Measurements from ENCODE around the gene SLC6A3.

The SLC6A3 gene

DNA sequence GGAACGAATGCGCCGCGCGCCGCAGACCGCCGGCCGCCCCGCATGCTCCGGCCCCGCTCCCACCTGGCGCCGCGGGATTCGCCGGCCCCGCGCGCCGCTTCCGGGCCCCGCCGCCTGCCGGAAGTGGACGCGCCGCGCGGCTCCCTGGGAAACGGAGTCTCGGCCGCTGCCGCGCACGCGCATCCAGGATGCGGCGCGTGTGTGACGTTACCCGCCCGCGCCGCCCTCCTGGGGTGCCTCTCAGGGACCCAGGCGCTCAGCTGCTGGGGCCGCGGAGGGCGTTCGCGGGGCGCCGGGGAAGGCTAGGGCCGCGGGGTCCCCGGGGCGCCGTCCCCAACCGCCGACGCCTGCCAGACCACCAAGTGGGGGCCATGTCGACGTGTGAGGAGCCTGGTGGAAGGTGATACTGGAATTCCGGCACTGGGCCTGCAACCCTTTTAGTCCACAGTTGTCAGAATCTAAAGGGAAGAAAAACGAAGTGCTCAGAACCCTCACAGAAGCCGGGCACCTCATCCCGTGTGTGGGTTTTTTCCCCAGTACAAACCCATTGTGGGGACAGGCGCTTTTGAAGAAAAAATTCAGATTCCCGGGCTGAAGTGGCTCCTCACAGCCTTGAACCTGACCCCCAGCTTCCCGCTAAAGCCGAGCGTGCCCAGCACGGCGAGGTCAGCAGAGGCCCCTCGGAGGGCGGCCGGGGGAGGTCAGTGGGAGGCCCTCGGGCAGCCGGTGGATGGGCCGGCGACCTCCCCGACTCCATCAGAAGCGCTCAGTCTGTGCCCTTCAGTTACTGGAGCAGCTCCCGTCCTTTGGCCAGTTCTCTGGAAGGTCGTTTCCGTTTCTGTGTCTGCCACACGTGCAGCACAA, 100.0 kb downstream of the SLC6A3 start, which contains the start of gene CLPTM1L:
Gene CLPTM1L (minus strand): TSS at position 125 of the 864 bp plus-strand sequence. CDS start 258 bp downstream, outside the sequence.
- DNase-seq = peak; percentile 84

DNA sequence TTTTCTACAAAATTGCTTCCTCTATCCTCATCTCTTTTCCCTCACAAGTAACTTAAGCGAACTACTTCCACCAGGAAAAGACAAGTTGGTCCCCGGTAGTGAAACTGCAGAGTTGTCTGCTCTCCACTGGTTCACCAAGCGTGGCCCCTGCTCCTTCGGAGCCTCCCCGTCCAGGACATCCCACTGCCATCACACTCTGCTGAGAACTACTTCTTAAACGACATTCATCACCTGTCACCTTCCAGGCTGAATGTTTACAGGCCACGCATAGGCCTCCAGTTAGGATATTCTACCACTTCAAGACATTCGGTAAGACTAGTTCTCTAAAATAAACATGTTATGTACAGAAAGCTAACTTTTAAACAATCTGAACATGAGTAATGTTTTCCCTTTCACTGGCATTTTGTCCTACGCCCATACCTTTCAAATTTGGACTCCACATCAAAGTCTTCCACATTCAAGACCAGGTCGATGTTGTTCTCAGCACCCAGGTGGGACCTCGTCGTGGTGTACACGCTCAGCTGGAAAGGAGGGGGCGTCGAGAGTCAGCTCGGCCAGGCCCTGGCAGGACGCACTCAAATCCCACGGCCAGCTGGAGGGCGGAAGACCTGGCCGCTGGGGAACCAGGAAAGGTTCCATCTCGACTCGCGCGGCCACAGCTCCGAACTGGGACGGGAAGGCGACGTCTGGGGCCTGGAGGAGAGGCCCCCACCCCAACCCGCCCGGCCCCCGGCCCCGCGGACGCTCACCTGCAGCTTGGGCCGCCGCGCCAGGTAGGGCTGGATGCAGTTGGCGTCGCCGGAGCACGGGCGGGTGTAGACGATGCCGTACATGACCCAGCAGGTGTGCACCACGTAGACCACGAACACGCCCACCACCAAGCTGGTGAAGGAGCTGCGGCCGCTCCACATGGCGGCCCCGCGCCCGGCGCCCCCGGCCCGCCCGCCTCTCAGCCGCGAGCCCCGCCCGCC, 101.0 kb downstream of the SLC6A3 start:
- peak; percentile 30 for DNase-seq

DNA sequence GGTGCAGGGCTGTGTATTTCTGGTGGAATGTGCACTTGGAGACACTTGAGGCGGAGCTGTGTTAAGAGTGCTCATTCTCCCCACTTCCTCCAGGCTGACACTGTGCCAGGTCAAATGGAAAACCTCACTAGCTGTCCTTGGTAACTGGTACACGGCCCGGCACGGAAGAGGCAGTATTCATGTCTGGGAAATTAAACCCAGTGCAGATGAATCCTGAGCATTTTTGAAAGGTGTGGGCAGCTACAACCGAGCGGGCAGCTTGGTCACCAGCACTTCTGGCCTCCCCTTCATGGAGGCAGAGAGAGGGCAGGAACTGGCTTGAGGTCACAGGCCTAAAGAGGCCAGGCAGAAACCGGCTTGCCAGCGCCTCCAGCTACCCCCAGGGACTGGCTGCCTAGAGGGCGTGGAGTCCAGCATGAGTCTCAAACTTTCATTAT, 101.9 kb downstream of the SLC6A3 start:
- DNase-seq = no peak

All from NCI-H748 treated with DMSO at 0.1 percent for 48 hours (cell line).